Bronchial epithelial cell (primary cell): Measurements from ENCODE around the gene CCDC85C. TPM values are rescaled to one million over a fixed set of nuclear protein-coding genes. Genes with fewer than 3 reads are reported as not detected.

Experiments used
- DNase-seq: peaks from one replicate; pipeline ENCODE4 v3.0.0-alpha.2; 2010; ENCODE audit warnings: low read depth
- FAIRE-seq: peaks from 2 replicates; lab custom pipeline; 2011; peaks lifted over from hg19 to GRCh38; lab: Jason Lieb, UNC
- H3K27me3 ChIP-seq: 2 replicates; pipeline ENCODE4 v1.5.1; 2011; ENCODE audit warnings: low read length; ENCODE audit not compliant: control insufficient read depth, insufficient read depth
- H3K36me3 ChIP-seq: 2 replicates; pipeline ENCODE4 v1.5.1; 2011; ENCODE audit warnings: low read length; ENCODE audit not compliant: control insufficient read depth, insufficient read depth
- H3K4me3 ChIP-seq: 2 replicates; pipeline ENCODE4 v1.5.1; 2011; ENCODE audit warnings: mild to moderate bottlenecking, low read depth, low read length, control low read depth
- CTCF ChIP-seq: IDR thresholded peaks from 2 replicates; pipeline ENCODE4 v1.5.1; 2011; ENCODE audit warnings: mild to moderate bottlenecking, moderate library complexity, low read length, control low read depth, inconsistent platforms; ENCODE audit not compliant: insufficient read depth, severe bottlenecking
- total RNA-seq: library from RNA; depleted of rRNA; stranded (reverse); fragments of >200 nt; gene quantifications from 2 replicates; pipeline ENCODE4 v1.2.1, GENCODE V29; 2014

The CCDC85C gene
- total RNA-seq, 1 donor from 2014 or later = 26.6 TPM

GRCh38 chr14:99568567-99569560 lies 35.1 kb downstream of the CCDC85C start:
- Histone ChIP-seq H3K27me3 (no peaks in the 10 kb centered on the region), H3K4me3 (no peak overlapping the region), H3K36me3 (no peaks in the 10 kb centered on the region)
- FAIRE-seq (no peak), DNase-seq (no peak)
- no peak for TF ChIP-seq CTCF

GRCh38 chr14:99566390-99567354 lies 37.3 kb downstream of the CCDC85C start:
- Histone ChIP-seq H3K4me3 (no peak overlapping the region), H3K36me3 (no peaks in the 10 kb centered on the region), H3K27me3 (no peaks in the 10 kb centered on the region)
- no peak for TF ChIP-seq CTCF
- no peak for FAIRE-seq
- DNase-seq = no peak

GRCh38 chr14:99566009-99566389 lies 38.0 kb downstream of the CCDC85C start:
- no peaks in the 10 kb centered on the region for H3K36me3 ChIP-seq
- peak; percentile 79 for DNase-seq
- no peak for TF ChIP-seq CTCF
- no peaks in the 10 kb centered on the region for H3K27me3 ChIP-seq
- no peak overlapping the region for H3K4me3 ChIP-seq
- FAIRE-seq = peak; percentile 60

- Histone ChIP-seq H3K27me3 (no peaks in the 10 kb centered on the region), H3K36me3 (no peaks in the 10 kb centered on the region), H3K4me3 (no peak overlapping the region)
- FAIRE-seq = no peak
- peak; percentile 21 for DNase-seq
- no peak for TF ChIP-seq CTCF
Observed at GRCh38 chr14:99565383-99565782, 38.6 kb downstream of the CCDC85C start.

- FAIRE-seq (no peak), DNase-seq (no peak)
- no peaks in the 10 kb centered on the region for H3K36me3 ChIP-seq
- no peaks in the 10 kb centered on the region for H3K27me3 ChIP-seq
- H3K4me3 ChIP-seq = no peak overlapping the region
- no peak for TF ChIP-seq CTCF
Observed at GRCh38 chr14:99564926-99565259, 39.1 kb downstream of the CCDC85C start.
